Glutamatergic neuron (in vitro differentiated cells): ENCODE results near the gene SCRT2. TPM values are rescaled to one million over a fixed set of nuclear protein-coding genes. Genes with fewer than 3 reads are reported as not detected.

Experiments
- DNase-seq: peaks from one replicate; pipeline ENCODE4 v3.0.0; 2022
- H3K27ac Mint-ChIP-seq: one replicate; pipeline ENCODE4 v1.8.0; 2020; ENCODE audit warnings: mild to moderate bottlenecking, mixed read lengths, inconsistent platforms; ENCODE audit not compliant: unreplicated experiment
- H3K27me3 Mint-ChIP-seq: one replicate; pipeline ENCODE4 v1.8.0; 2020; ENCODE audit warnings: mild to moderate bottlenecking, moderate library complexity, mixed read lengths, inconsistent platforms; ENCODE audit not compliant: unreplicated experiment
- H3K36me3 Mint-ChIP-seq: one replicate; pipeline ENCODE4 v1.8.0; 2020; ENCODE audit warnings: mild to moderate bottlenecking, mixed read lengths, inconsistent platforms; ENCODE audit not compliant: unreplicated experiment
- H3K4me1 Mint-ChIP-seq: one replicate; pipeline ENCODE4 v1.8.0; 2020; ENCODE audit warnings: mild to moderate bottlenecking, low read depth, mixed read lengths, inconsistent platforms; ENCODE audit not compliant: unreplicated experiment
- H3K4me3 Mint-ChIP-seq: one replicate; pipeline ENCODE4 v1.8.0; 2020; ENCODE audit warnings: mild to moderate bottlenecking, mixed read lengths, inconsistent platforms; ENCODE audit not compliant: unreplicated experiment
- H3K9me3 Mint-ChIP-seq: one replicate; pipeline ENCODE4 v1.8.0; 2020; ENCODE audit warnings: mild to moderate bottlenecking, moderate library complexity, mixed read lengths, inconsistent platforms; ENCODE audit not compliant: unreplicated experiment
- CTCF ChIP-seq: fragments of 200-600 bp; sonication (generic); IDR thresholded peaks from one replicate; pipeline ENCODE4 v1.5.0; 2021; ENCODE audit not compliant: partially characterized antibody, unreplicated experiment
- total RNA-seq: library from RNA; stranded (reverse); fragmentation: NEBNext Ultra II Directional; extraction: Animal tissue kit (Norgen Biotek cat#: 25700); gene quantifications from one replicate; pipeline ENCODE4 v1.2.1, GENCODE V29; 2021; ENCODE audit not compliant: unreplicated experiment

SCRT2 gene
- total RNA-seq, 1 donor from 2014 or later = 28.0 TPM

GRCh38 chr20:635028-635892, 40.3 kb downstream of the SCRT2 start:
- peak overlapping the region; percentile 22 for H3K4me3 Mint-ChIP-seq
- no peaks in the 10 kb centered on the region for H3K36me3 Mint-ChIP-seq
- peaks cover 29% of the 10 kb centered on the region for H3K4me1 Mint-ChIP-seq
- DNase-seq = no peak
- peak overlapping the region; percentile 98 for H3K27ac Mint-ChIP-seq
- no peak for TF ChIP-seq CTCF
- H3K27me3 Mint-ChIP-seq = peaks cover 2% of the 10 kb centered on the region
- H3K9me3 Mint-ChIP-seq = peaks cover 6% of the 10 kb centered on the region

- DNase-seq = peak; percentile 80
- Mint-ChIP-seq H3K27ac (peak overlapping the region; percentile 98), H3K4me3 (peak overlapping the region; percentile 61), H3K27me3 (peaks cover 2% of the 10 kb centered on the region), H3K9me3 (peaks cover 6% of the 10 kb centered on the region), H3K4me1 (peaks cover 29% of the 10 kb centered on the region), H3K36me3 (no peaks in the 10 kb centered on the region)
- no peak for TF ChIP-seq CTCF
Measured at GRCh38 chr20:634148-634925, 41.3 kb downstream of the SCRT2 start.

GRCh38 chr20:631101-631500, 44.5 kb downstream of the SCRT2 start:
- no peak overlapping the region for H3K4me3 Mint-ChIP-seq
- no peaks in the 10 kb centered on the region for H3K36me3 Mint-ChIP-seq
- no peak overlapping the region for H3K27ac Mint-ChIP-seq
- H3K9me3 Mint-ChIP-seq = peaks cover 9% of the 10 kb centered on the region
- peaks cover 2% of the 10 kb centered on the region for H3K27me3 Mint-ChIP-seq
- DNase-seq = no peak
- H3K4me1 Mint-ChIP-seq = peaks cover 27% of the 10 kb centered on the region
- TF ChIP-seq CTCF = no peak

- Mint-ChIP-seq H3K36me3 (peaks cover 5% of the 10 kb centered on the region), H3K4me1 (peaks cover 7% of the 10 kb centered on the region), H3K27me3 (peaks cover 2% of the 10 kb centered on the region), H3K9me3 (peaks cover 4% of the 10 kb centered on the region), H3K4me3 (no peak overlapping the region), H3K27ac (no peak overlapping the region)
- no peak for TF ChIP-seq CTCF
- no peak for DNase-seq
Measured at GRCh38 chr20:626579-626978, 49.0 kb downstream of the SCRT2 start.
